ENCODE data around the gene ZNF277. TPM values are rescaled to one million over a fixed set of nuclear protein-coding genes. Genes with fewer than 3 reads are reported as not detected.

The ZNF277 gene
- total and polyA plus RNA-seq, 3 experiments from 2014 or later: 13.5 to 20.6 (median 14.7) TPM

DNA sequence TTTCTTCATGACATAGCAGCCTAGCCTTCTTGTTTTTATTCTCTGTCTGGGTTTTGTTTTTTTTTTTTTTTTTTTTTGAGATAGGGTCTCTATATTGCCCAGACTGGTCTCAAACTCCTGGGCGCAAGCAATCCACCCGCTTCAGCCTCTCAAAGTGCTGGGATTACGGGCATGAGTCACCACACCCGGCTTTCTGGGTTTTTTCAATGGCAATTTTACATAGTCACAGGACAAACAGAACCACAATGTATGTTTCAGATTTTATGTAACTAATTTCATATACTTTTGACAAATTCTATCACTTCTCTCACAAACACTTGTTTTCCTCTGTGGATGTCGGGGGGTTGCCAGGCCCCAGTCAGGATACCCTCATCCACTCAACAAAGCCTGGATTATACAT is 16.8 kb upstream of the ZNF277 start:
- no peak for DNase-seq
- peaks cover 14 to 48% of the 10 kb centered on the region in 2 donors for H3K27me3 Mint-ChIP-seq
- POLR2A ChIA-PET: no interaction called here
- H3K4me3 Mint-ChIP-seq: no peak overlapping the region
- H3K27ac Mint-ChIP-seq: no peak overlapping the region
- peaks cover 0 to 3% (median 0%) of the 10 kb centered on the region in 5 donors for H3K9me3 Mint-ChIP-seq
- H3K36me3 ChIP-seq (ENCODE audit: insufficient read depth, low read length): no peaks in the 10 kb centered on the region
- no peaks in the 10 kb centered on the region for H3K27me3 ChIP-seq (ENCODE audit: insufficient read depth, low read length, poor library complexity, severe bottlenecking)
- CTCF ChIA-PET: no interaction called here
- H3K9me3 ChIP-seq (ENCODE audit: low read length): no peaks in the 10 kb centered on the region
- H3K4me1 ChIP-seq (ENCODE audit: insufficient read depth, low read length): no peaks in the 10 kb centered on the region
- H3K4me3 ChIP-seq (ENCODE audit: low read length): no peak overlapping the region
- H3K27ac ChIP-seq (ENCODE audit: low read depth, low read length): no peak overlapping the region
- H3K36me3 Mint-ChIP-seq: no peaks in the 10 kb centered on the region
- H3K4me1 Mint-ChIP-seq: no peaks in the 10 kb centered on the region

DNA sequence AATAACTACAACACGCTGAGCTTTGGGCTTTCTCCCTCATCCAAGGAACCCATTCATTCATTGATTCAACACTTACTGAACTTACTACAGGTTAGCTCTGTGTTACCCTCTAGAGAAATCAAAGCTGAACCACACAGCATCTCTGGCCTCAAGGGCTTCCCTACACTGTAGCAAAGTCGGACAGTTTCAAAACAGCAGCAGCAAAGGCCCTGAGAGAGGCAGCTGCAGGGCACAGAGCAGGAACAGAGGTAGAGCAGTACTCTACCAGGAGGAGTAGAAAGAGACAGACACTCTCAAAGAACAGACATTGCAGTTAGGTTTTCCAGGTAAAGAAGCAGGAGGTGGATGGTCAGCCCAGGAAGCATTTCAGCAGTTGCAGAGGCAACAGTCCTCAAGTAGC is 16.4 kb upstream of the ZNF277 start:
- no peaks in the 10 kb centered on the region for H3K27me3 ChIP-seq (ENCODE audit: insufficient read depth, low read length, poor library complexity, severe bottlenecking)
- DNase-seq: no peak
- Mint-ChIP-seq H3K36me3 (no peaks in the 10 kb centered on the region), H3K4me1 (no peaks in the 10 kb centered on the region), H3K4me3 (no peak overlapping the region), H3K27me3 (peaks cover 14 to 51% of the 10 kb centered on the region in 2 donors), H3K27ac (peak overlapping the region in 1 of 8 donors; percentile 51), H3K9me3 (peaks cover 0 to 3% (median 0%) of the 10 kb centered on the region in 5 donors)
- no peaks in the 10 kb centered on the region for H3K9me3 ChIP-seq (ENCODE audit: low read length)
- no peaks in the 10 kb centered on the region for H3K36me3 ChIP-seq (ENCODE audit: insufficient read depth, low read length)
- CTCF ChIA-PET: no interaction called here
- no peaks in the 10 kb centered on the region for H3K4me1 ChIP-seq (ENCODE audit: insufficient read depth, low read length)
- no peak overlapping the region for H3K4me3 ChIP-seq (ENCODE audit: low read length)
- POLR2A ChIA-PET: no interaction called here
- H3K27ac ChIP-seq (ENCODE audit: low read depth, low read length): no peak overlapping the region

DNA sequence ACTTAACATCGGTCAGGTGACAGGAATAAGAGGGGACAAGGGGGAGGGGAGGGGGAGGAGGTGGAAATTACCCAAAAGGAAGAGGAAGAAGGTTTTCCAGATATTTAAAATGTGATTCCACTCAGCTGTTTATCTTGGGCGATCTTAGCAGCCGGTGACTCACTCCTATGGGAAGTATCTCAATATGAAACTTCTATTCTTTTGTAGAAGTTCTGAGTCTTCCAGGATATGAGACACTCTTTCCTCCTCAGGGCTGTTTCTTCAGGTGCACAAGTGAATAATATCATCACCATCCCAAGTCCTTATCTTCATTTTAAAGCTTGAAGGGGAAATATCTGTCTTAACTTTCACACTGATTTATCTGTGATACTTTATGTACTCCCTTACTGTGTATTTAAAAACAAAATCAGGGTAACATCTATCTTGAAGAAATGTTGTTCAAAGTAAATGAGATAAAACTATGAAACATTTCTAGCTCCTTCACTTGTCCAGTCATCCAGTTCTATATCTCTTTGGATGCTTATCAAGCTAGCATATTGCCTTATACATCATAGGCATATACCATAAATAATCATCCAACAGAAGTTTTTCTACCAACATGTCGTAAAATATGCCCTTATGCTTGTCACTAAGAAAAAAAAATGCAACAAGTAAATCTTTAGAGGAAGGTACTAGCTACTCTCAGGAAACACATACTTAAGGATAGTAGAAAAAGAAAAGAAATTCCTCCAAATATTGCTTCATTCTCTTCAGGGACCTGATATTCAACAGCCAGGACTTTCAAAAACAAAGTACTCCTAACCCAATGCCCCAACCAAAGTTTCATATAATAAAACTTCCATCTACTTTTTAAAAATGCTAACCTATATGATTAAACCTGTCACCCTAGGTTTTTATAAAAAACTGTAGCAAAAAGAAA is 14.0 kb upstream of the ZNF277 start:
- Histone ChIP-seq H3K4me3 (ENCODE audit: low read length) (no peak overlapping the region), H3K27ac (ENCODE audit: low read depth, low read length) (no peak overlapping the region), H3K9me3 (ENCODE audit: low read length) (no peaks in the 10 kb centered on the region), H3K27me3 (ENCODE audit: insufficient read depth, low read length, poor library complexity, severe bottlenecking) (peaks cover 3% of the 10 kb centered on the region), H3K4me1 (ENCODE audit: insufficient read depth, low read length) (no peaks in the 10 kb centered on the region), H3K36me3 (ENCODE audit: insufficient read depth, low read length) (no peaks in the 10 kb centered on the region)
- ChIA-PET POLR2A (no interaction called here), CTCF (interaction anchor here (1.1 kb wide), 1 partner anchor 10 kb away, joined by 3 read pairs; no protein-coding TSS in a partner anchor)
- H3K4me1 Mint-ChIP-seq: no peaks in the 10 kb centered on the region
- H3K27me3 Mint-ChIP-seq: peaks cover 16 to 68% of the 10 kb centered on the region in 2 donors
- H3K9me3 Mint-ChIP-seq: peaks cover 0 to 3% (median 0%) of the 10 kb centered on the region in 5 donors
- DNase-seq: no peak
- H3K4me3 Mint-ChIP-seq: no peak overlapping the region
- no peaks in the 10 kb centered on the region for H3K36me3 Mint-ChIP-seq
- H3K27ac Mint-ChIP-seq: no peak overlapping the region

DNA sequence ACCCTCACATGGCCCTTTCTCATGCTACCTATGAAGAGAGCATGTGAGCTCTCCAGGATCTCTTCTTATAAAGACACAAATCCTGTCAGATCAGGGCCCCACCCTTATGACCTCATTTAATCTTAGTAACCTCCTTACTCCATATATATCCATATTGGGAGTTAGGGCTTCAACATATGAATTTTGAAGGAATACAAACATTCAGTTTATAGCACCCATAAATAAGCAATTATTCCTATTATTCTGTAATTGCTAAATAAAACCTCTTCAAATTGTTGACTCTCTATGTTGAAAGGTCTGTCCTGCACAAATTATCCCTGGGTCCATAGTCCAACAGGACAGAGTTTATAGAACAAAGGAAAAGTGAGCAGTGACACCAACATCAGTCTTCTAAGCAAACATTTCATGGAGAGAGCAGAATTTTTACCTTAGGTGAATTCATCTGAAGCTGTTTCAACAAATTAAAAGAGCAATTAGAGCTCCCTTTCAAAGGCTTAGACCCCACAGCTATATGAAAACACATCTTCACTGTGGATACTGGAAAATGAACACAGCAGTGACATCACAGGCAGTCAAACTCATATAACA is 12.5 kb upstream of the ZNF277 start:
- H3K9me3 ChIP-seq (ENCODE audit: low read length): no peaks in the 10 kb centered on the region
- peaks cover 0 to 3% (median 0%) of the 10 kb centered on the region in 5 donors for H3K9me3 Mint-ChIP-seq
- POLR2A ChIA-PET: no interaction called here

DNA sequence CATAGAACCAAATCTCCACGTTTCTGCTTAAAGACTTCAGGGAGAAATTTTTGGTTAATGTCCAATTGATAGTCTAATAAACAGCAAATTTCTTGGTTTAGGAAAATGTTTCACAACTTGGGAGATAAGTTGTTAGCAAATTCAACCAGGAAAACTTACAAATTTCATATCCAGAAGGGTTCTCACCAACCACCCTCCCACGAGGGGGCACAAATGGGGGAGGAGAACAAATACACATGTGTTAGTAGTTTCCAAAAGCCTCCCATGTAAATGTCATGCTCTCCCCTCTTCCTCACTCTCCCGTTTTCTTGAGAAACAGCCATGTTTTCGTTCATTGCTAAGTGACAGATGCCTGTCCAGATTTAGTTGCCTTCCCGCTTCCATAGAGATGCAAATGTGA is 10.8 kb upstream of the ZNF277 start:
- no peaks in the 10 kb centered on the region for H3K9me3 ChIP-seq (ENCODE audit: low read length)
- ChIA-PET CTCF (no interaction called here), POLR2A (no interaction called here)
- DNase-seq: no peak
- Mint-ChIP-seq H3K36me3 (no peaks in the 10 kb centered on the region), H3K4me1 (no peaks in the 10 kb centered on the region), H3K27ac (no peak overlapping the region), H3K4me3 (no peak overlapping the region), H3K9me3 (peaks cover 0 to 3% (median 0%) of the 10 kb centered on the region in 5 donors), H3K27me3 (peaks cover 23 to 79% of the 10 kb centered on the region in 2 donors)
- H3K4me1 ChIP-seq (ENCODE audit: insufficient read depth, low read length): no peaks in the 10 kb centered on the region
- no peak overlapping the region for H3K4me3 ChIP-seq (ENCODE audit: low read length)
- peaks cover 9% of the 10 kb centered on the region for H3K27me3 ChIP-seq (ENCODE audit: insufficient read depth, low read length, poor library complexity, severe bottlenecking)
- no peaks in the 10 kb centered on the region for H3K36me3 ChIP-seq (ENCODE audit: insufficient read depth, low read length)
- no peak overlapping the region for H3K27ac ChIP-seq (ENCODE audit: low read depth, low read length)

More for the DNA sequence above, 12.5 kb upstream of the ZNF277 start:
- Mint-ChIP-seq H3K27me3 (peaks cover 29 to 77% of the 10 kb centered on the region in 2 donors), H3K36me3 (no peaks in the 10 kb centered on the region), H3K4me3 (no peak overlapping the region), H3K4me1 (no peaks in the 10 kb centered on the region), H3K27ac (no peak overlapping the region)
- DNase-seq: no peak
- Histone ChIP-seq H3K4me1 (ENCODE audit: insufficient read depth, low read length) (no peaks in the 10 kb centered on the region), H3K36me3 (ENCODE audit: insufficient read depth, low read length) (no peaks in the 10 kb centered on the region), H3K27me3 (ENCODE audit: insufficient read depth, low read length, poor library complexity, severe bottlenecking) (peaks cover 3% of the 10 kb centered on the region), H3K27ac (ENCODE audit: low read depth, low read length) (no peak overlapping the region), H3K4me3 (ENCODE audit: low read length) (no peak overlapping the region)
- CTCF ChIA-PET: no interaction called here

DNA sequence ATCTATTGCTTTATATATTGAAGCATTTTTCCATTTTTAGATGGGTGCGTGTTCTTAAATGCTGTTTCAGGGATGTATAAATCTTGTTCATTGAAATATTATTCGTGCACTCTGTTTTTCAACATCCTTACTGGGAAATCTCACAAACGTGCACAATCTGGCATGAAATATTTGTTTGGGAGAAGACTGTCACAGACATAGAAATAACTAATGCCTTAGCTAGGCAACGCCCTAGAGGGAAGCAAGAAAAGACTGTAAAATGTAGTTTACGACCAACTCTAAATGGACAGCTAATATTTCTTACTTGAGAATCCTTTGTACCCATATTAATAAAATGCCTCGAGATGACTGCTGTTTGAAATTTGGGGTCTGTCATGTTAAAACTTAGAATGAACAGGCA is 9.2 kb upstream of the ZNF277 start:
- H3K4me1 ChIP-seq (ENCODE audit: insufficient read depth, low read length): no peaks in the 10 kb centered on the region
- no peak overlapping the region for H3K27ac Mint-ChIP-seq
- CTCF ChIA-PET: no interaction called here
- H3K4me3 Mint-ChIP-seq: no peak overlapping the region
- peaks cover 0 to 4% (median 0%) of the 10 kb centered on the region in 5 donors for H3K9me3 Mint-ChIP-seq
- peaks cover 27 to 85% of the 10 kb centered on the region in 2 donors for H3K27me3 Mint-ChIP-seq
- H3K27ac ChIP-seq (ENCODE audit: low read depth, low read length): no peak overlapping the region
- no peaks in the 10 kb centered on the region for H3K36me3 Mint-ChIP-seq
- H3K4me1 Mint-ChIP-seq: no peaks in the 10 kb centered on the region
- POLR2A ChIA-PET: no interaction called here
- H3K27me3 ChIP-seq (ENCODE audit: insufficient read depth, low read length, poor library complexity, severe bottlenecking): peaks cover 16% of the 10 kb centered on the region
- no peaks in the 10 kb centered on the region for H3K9me3 ChIP-seq (ENCODE audit: low read length)
- H3K36me3 ChIP-seq (ENCODE audit: insufficient read depth, low read length): no peaks in the 10 kb centered on the region
- H3K4me3 ChIP-seq (ENCODE audit: low read length): no peak overlapping the region
- DNase-seq: no peak

DNA sequence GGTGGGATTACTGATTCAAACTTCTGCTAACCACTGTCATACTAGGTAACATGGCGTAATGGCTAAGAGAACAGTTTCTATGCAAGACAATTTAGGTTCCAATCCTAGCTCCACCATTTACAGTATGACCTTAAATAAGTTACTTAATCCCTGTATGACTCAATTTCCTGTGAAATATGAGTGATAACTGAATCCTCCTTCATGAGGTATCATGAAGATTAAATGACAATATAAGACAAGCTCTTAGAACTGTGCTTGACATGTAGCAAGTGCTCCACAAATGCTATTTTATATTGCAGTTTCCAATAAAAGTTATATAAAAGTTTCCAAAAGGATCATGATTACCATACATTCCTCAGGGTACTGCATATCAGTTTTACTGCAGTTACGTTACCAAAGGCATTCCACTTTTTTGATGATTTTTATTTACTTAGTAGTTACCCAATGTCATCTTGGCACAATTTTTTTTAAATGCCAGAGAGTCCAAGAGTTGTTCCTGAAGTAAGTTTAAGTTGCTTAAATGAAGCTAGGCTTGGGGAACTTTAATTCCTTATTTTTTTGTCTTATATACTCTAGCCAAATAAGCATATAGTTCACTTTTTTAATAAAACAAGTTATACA is 7.3 kb upstream of the ZNF277 start:
- Mint-ChIP-seq H3K9me3 (peaks cover 0 to 4% (median 0%) of the 10 kb centered on the region in 5 donors), H3K27ac (no peak overlapping the region), H3K27me3 (peaks cover 34 to 83% of the 10 kb centered on the region in 2 donors), H3K4me1 (peaks cover 5 to 12% (median 8%) of the 10 kb centered on the region in 3 donors), H3K36me3 (no peaks in the 10 kb centered on the region), H3K4me3 (no peak overlapping the region)
- H3K9me3 ChIP-seq (ENCODE audit: low read length): no peaks in the 10 kb centered on the region
- no peak overlapping the region for H3K27ac ChIP-seq (ENCODE audit: low read depth, low read length)
- no peak for DNase-seq
- H3K4me1 ChIP-seq (ENCODE audit: insufficient read depth, low read length): peaks cover 7% of the 10 kb centered on the region
- H3K27me3 ChIP-seq (ENCODE audit: insufficient read depth, low read length, poor library complexity, severe bottlenecking): peaks cover 30% of the 10 kb centered on the region
- H3K36me3 ChIP-seq (ENCODE audit: insufficient read depth, low read length): no peaks in the 10 kb centered on the region
- ChIA-PET POLR2A (interaction anchor here (0.6 kb wide), 1 partner anchor 67 kb away, joined by 3 read pairs; no protein-coding TSS in a partner anchor), CTCF (no interaction called here)
- no peak overlapping the region for H3K4me3 ChIP-seq (ENCODE audit: low read length)

DNA sequence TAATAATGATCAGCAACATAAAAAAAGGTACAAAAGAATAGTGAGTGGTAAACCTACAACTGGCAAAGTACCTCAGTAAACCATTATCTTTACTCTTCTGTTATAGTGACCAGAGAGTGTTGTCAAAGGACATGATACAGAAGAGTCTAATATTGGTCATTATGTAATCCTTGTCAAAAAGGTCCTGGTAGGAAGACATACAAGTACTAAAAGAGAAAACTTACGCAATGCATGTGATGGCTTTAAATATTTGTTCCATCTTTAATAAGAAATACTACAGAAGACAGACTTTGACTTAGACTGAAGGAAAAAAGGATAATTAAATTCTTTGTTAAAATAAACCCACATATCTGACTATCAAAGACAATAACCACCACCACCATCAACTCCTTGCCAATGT is 6.8 kb upstream of the ZNF277 start:
- Histone ChIP-seq H3K36me3 (ENCODE audit: insufficient read depth, low read length) (no peaks in the 10 kb centered on the region), H3K4me1 (ENCODE audit: insufficient read depth, low read length) (peaks cover 12% of the 10 kb centered on the region), H3K4me3 (ENCODE audit: low read length) (no peak overlapping the region), H3K27ac (ENCODE audit: low read depth, low read length) (no peak overlapping the region), H3K27me3 (ENCODE audit: insufficient read depth, low read length, poor library complexity, severe bottlenecking) (peaks cover 33% of the 10 kb centered on the region), H3K9me3 (ENCODE audit: low read length) (no peaks in the 10 kb centered on the region)
- peaks cover 9 to 17% (median 13%) of the 10 kb centered on the region in 3 donors for H3K4me1 Mint-ChIP-seq
- ChIA-PET CTCF (no interaction called here), POLR2A (interaction anchor here (0.6 kb wide), 1 partner anchor 66 kb away, joined by 3 read pairs; no protein-coding TSS in a partner anchor)
- H3K36me3 Mint-ChIP-seq: no peaks in the 10 kb centered on the region
- H3K9me3 Mint-ChIP-seq: peaks cover 0 to 4% (median 0%) of the 10 kb centered on the region in 5 donors
- H3K4me3 Mint-ChIP-seq: no peak overlapping the region
- peaks cover 33 to 83% of the 10 kb centered on the region in 2 donors for H3K27me3 Mint-ChIP-seq
- no peak overlapping the region for H3K27ac Mint-ChIP-seq
- no peak for DNase-seq

Measured in CD8-positive, alpha-beta memory T cell (primary cell).